ENCODE data around the gene MLLT3.

MLLT3 gene

DNA sequence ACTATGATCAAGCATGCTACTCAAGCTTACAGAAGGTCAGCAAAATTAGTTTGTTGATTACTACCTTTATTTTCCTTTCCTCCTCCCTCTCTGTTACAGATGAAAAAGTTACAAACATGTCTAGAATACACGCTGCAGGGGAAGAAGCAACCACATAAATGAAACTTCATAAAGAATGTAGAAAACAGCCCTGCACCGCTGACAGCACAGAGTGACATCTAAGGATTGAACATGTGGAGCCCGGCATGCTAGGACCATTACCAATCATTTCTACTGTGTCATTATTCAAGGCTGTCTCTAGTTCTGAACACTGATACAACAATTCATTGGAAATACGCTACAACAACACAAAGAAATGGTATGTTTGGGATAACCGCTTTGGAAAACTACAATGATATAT, 261.1 kb downstream of the MLLT3 start:
- no peak for DNase-seq (ENCODE audit: low read depth)
- TF ChIP-seq, protein P1, sequence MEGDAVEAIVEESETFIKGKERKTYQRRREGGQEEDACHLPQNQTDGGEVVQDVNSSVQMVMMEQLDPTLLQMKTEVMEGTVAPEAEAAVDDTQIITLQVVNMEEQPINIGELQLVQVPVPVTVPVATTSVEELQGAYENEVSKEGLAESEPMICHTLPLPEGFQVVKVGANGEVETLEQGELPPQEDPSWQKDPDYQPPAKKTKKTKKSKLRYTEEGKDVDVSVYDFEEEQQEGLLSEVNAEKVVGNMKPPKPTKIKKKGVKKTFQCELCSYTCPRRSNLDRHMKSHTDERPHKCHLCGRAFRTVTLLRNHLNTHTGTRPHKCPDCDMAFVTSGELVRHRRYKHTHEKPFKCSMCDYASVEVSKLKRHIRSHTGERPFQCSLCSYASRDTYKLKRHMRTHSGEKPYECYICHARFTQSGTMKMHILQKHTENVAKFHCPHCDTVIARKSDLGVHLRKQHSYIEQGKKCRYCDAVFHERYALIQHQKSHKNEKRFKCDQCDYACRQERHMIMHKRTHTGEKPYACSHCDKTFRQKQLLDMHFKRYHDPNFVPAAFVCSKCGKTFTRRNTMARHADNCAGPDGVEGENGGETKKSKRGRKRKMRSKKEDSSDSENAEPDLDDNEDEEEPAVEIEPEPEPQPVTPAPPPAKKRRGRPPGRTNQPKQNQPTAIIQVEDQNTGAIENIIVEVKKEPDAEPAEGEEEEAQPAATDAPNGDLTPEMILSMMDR (conservative IDR thresholded peaks at IDR 0.05; ENCODE audit: low read length): no peak
- no peak overlapping the region for H3K4me3 ChIP-seq (ENCODE audit: low read length)

DNA sequence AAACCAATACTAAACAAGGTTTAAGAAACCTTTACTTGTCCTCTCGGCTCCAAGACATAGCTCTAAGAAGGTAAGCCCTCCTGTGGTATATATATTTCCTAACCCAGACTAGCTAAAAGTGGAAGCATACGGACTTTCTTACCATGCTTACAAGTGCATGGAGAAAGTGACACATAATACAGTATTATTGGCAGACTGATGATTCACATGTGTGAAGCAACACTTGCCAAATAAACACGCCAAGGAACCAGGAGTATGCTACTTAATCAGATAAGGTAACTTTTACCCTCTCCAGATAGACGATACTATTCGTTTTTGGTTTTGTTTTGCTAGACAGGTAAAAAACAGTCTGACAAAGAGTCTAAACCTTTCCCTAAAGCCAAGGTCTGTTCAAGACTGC, 264.1 kb downstream of the MLLT3 start:
- TF ChIP-seq, protein P1 (conservative IDR thresholded peaks at IDR 0.05; ENCODE audit: low read length): no peak
- H3K4me3 ChIP-seq (ENCODE audit: low read length): no peak overlapping the region
- peak; percentile 54 for DNase-seq (ENCODE audit: low read depth)

DNA sequence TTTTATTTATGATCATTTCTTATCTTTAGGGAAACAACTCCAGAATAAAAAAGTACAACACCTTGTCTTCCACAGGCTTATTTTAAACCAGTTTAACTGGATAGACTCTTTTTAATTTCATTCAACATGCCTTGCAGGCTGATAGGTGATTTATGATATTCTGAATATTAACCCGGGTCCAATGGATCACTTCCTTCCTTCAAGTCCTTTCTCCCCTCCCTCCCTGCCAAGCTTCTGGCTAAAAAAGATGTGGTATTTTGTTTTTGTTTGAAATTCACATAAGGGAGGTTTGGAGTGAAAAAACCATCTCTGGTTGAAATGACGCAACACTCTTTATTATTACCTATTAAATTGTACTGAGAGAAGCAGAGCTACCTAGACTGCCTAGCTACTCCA, 265.3 kb downstream of the MLLT3 start:
- H3K4me3 ChIP-seq (ENCODE audit: low read length): no peak overlapping the region

DNA sequence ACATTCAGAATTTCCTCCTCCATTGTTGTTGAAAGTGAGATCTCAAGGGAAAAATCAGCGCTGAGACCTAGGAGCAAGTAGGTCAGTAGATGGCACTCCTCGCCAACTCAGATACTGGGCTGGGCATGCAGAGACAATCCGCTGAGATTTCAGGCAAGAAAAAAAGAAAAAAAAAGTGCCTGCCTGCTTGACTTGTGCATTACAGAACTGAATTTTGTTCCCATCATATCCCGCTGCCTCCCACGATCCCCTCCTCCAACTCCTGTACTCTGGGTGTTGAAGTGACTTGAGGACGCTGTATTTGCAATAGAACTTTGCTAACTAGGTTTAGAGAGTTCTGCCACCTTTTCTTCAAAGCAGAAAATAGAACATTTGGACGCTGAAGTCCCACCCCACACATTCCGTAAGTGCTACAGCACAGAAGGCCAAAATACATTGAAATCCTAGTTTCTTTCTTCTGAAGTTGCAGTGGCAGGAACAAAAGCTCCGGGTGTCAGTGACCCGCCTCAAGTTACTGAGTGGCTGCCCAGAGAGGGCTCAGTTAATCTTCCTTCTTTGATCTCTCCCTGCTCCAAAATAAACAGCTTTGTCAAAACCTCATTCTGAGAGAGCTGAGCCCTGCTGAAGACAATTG, 265.8 kb downstream of the MLLT3 start:
- H3K4me3 ChIP-seq (ENCODE audit: low read length): no peak overlapping the region
- TF ChIP-seq, protein P1 (conservative IDR thresholded peaks at IDR 0.05; ENCODE audit: low read length): peak; percentile 89

More for the DNA sequence above, 265.3 kb downstream of the MLLT3 start:
- TF ChIP-seq, protein P1 (conservative IDR thresholded peaks at IDR 0.05; ENCODE audit: low read length): no peak
- peak; percentile 7 for DNase-seq (ENCODE audit: low read depth)

DNA sequence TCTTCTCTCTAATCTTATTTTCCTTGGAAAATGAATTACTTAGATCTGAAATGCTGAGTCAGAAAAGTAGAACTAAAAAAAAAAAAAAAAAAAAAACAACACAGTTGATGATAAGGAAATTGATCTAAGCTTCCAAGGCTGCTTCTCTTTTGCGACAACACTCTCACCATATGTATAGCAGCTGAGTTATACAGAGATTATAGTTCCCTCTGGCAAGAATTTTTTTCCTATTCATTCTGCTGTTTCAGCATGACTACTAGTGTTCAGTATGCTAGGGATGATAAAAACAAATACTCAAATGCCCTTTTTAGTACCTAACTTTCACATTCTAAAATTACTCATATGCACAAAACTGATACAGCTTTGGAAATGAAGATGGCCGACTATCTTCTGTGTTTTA, 267.3 kb downstream of the MLLT3 start:
- TF ChIP-seq, protein P1 (conservative IDR thresholded peaks at IDR 0.05; ENCODE audit: low read length): no peak
- DNase-seq (ENCODE audit: low read depth): peak; percentile 71
- H3K4me3 ChIP-seq (ENCODE audit: low read length): no peak overlapping the region

More for the DNA sequence above, 265.8 kb downstream of the MLLT3 start:
- DNase-seq (ENCODE audit: low read depth): peak; percentile 85

DNA sequence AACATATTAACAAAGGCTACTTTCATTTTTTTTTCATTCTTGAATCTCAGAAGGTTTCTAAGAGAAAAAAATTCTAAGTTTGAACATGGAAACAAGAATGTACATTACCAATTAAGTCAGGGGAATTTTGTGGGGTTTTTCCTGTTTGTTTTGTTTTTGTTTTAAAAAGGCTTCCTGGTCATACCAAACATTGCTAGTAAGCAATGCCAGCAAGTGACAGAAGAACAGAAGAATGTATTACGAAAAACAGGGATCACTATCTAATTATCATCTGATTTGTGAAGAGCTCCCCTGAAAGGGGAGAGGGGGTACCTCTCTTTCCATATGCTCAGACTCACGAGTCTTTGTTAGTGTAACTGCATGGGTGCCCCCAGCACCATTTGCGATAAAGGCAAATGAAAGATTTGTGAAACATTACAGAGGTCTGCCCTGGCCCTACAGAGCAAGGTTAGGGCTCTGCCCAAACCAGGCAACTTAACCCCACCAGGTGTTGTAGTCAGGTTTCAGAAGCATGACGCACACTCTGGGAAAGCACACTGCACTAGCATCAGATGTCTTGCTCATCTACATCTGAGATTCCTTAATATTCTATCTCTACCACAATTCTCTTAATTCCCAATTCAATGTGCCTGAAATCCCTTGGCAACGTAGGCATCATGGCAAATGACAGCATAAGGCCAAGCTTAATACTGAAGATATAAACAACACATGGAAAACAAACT, 268.2 kb downstream of the MLLT3 start:
- TF ChIP-seq, protein P1 (conservative IDR thresholded peaks at IDR 0.05; ENCODE audit: low read length): no peak
- peak; percentile 62 for DNase-seq (ENCODE audit: low read depth)
- no peak overlapping the region for H3K4me3 ChIP-seq (ENCODE audit: low read length)

DNA sequence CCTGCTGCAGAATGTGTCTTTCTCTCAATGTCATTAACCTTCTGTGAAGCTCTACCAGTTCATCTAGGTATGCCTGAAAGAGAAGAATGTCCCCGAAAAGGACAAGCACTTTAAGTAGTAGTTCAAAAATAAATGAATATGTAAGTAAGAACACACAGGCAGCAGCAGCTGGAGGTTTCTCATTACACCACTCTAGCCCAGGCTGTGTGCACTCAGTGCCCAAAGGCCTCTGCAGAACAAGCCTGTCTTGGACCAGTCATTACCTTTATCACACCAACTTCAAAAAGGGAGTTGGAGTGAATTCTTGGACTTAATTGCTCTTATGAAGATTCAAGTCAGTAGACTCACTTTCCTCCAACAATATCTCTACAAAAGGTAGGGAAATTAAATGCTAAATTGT, 268.8 kb downstream of the MLLT3 start:
- TF ChIP-seq, protein P1 (conservative IDR thresholded peaks at IDR 0.05; ENCODE audit: low read length): no peak
- H3K4me3 ChIP-seq (ENCODE audit: low read length): no peak overlapping the region
- no peak for DNase-seq (ENCODE audit: low read depth)
